SK-N-DZ (cell line): ENCODE results near the gene SPRED1.
"Not testable (repeated sequence)": the region's sequence is repeated elsewhere in the genome, so short reads cannot be mapped to it uniquely, and the experiment has no call there.

Experiments used
- DNase-seq: peaks from one replicate; pipeline ENCODE4 v3.0.0-alpha.2; 2015; ENCODE audit warnings: low spot score

The SPRED1 gene

GRCh38 chr15:38231436-38231835, 21.2 kb upstream of the SPRED1 start:
- DNase-seq: no peak

- not testable (repeated sequence) for DNase-seq
Observed at GRCh38 chr15:38237021-38237420, 15.6 kb upstream of the SPRED1 start.

- DNase-seq: no peak
Observed at GRCh38 chr15:38238311-38238710, 14.3 kb upstream of the SPRED1 start.

- no peak for DNase-seq
Observed at GRCh38 chr15:38242055-38242454, 10.6 kb upstream of the SPRED1 start.

- DNase-seq: no peak
Observed at GRCh38 chr15:38243278-38244055, 9.2 kb upstream of the SPRED1 start.

GRCh38 chr15:38247336-38247735, 5.3 kb upstream of the SPRED1 start:
- no peak for DNase-seq

- no peak for DNase-seq
Observed at GRCh38 chr15:38253351-38253781, 730 bp downstream of the SPRED1 start.

- DNase-seq: peak; percentile 84
Observed at GRCh38 chr15:38254051-38254883, 1.6 kb downstream of the SPRED1 start.

GRCh38 chr15:38255690-38256089, 3.1 kb downstream of the SPRED1 start:
- DNase-seq: no peak

- no peak for DNase-seq
Observed at GRCh38 chr15:38257676-38258075, 5.0 kb downstream of the SPRED1 start.

GRCh38 chr15:38259134-38259533, 6.5 kb downstream of the SPRED1 start:
- no peak for DNase-seq

GRCh38 chr15:38260077-38260476, 7.4 kb downstream of the SPRED1 start:
- no peak for DNase-seq

- no peak for DNase-seq
Observed at GRCh38 chr15:38263251-38263650, 10.6 kb downstream of the SPRED1 start.

- no peak for DNase-seq
Observed at GRCh38 chr15:38263996-38264395, 11.4 kb downstream of the SPRED1 start.

GRCh38 chr15:38266247-38266986, 13.8 kb downstream of the SPRED1 start:
- no peak for DNase-seq

- DNase-seq: no peak
Observed at GRCh38 chr15:38267421-38268022, 14.9 kb downstream of the SPRED1 start.

- DNase-seq: no peak
Observed at GRCh38 chr15:38271144-38271543, 18.5 kb downstream of the SPRED1 start.

GRCh38 chr15:38271895-38272294, 19.3 kb downstream of the SPRED1 start:
- DNase-seq: no peak

- not testable (repeated sequence) for DNase-seq
Observed at GRCh38 chr15:38272431-38272830, 19.8 kb downstream of the SPRED1 start.

- DNase-seq: no peak
Observed at GRCh38 chr15:38274135-38274534, 21.5 kb downstream of the SPRED1 start.

GRCh38 chr15:38275959-38276358, 23.3 kb downstream of the SPRED1 start:
- no peak for DNase-seq

- DNase-seq: not testable (repeated sequence)
Observed at GRCh38 chr15:38277281-38277680, 24.6 kb downstream of the SPRED1 start.
